GM19099 (cell line): ENCODE results near the gene MTUS2.

Source experiments
- POLR2A ChIP-seq: IDR thresholded peaks from 3 replicates; pipeline ENCODE4 v1.6.1; 2011; ENCODE audit warnings: low read depth; ENCODE audit not compliant: insufficient read length; ENCODE audit errors: extremely low read depth

MTUS2 gene

DNA sequence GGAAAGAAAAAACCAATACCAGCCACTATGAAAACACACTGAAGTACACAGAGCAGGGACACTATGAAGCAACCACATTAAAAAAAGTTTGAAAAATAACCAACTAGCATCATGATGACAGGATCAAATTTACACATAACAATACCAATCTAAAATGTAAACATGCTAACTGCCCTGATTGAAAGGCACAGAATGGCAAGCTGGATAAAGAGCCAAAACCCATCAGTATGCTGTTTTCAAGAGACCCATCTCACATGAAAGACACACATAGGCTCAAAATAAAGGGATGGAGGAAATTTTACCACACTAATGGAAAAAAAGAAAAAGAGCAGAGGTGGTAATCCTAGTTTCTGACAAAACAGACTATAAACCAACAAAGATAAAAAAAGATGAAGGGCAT, 484.0 kb downstream of the MTUS2 start:
- no peak for TF ChIP-seq POLR2A

DNA sequence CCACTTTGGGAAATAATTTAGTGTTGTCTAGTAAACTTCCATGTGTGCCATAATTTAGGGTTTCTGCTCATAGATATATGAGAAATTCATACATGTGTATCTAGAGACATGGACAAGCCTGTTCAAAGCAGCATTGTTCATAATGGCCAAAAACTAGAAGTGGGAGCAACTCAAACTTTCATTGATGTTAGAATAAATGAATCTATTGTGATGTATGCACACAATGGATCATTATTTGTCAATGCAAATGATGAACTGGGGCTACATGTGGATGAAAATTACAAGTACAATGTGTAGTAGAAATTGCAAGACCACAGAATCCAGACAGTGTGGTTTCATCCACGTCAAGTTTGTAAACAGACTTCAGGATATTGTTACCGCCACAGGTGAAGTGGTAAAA, 490.7 kb downstream of the MTUS2 start:
- TF ChIP-seq POLR2A: no peak

GRCh38 chr13:29315847-29316246, 495.7 kb downstream of the MTUS2 start:
- no peak for TF ChIP-seq POLR2A

- TF ChIP-seq POLR2A: no peak
Measured at GRCh38 chr13:29317828-29318227, 497.7 kb downstream of the MTUS2 start.

DNA sequence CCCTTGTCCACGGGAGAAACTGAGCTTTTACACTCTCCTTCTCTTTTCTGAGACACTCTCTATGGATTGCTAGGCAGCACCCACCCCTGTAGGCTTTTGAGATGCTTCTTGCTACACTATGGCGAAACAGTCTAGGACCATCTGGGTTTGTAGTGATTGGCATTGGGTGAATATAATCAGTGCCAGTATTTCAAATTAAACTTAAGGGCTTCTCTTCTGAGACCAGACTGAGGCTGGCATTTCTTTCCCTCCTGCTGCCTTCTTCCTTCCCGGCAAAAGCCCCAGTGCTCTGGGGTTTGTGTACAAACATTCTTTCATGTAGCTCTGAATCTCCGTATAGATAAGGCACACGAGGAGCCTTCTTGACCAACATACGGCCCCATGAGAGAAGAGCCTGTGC, 498.6 kb downstream of the MTUS2 start:
- no peak for TF ChIP-seq POLR2A

- no peak for TF ChIP-seq POLR2A
Measured at GRCh38 chr13:29319451-29319850, 499.3 kb downstream of the MTUS2 start.

GRCh38 chr13:29323954-29324353, 503.8 kb downstream of the MTUS2 start:
- TF ChIP-seq POLR2A: no peak

- TF ChIP-seq POLR2A: no peak
Measured at GRCh38 chr13:29324601-29325000, 504.5 kb downstream of the MTUS2 start.

DNA sequence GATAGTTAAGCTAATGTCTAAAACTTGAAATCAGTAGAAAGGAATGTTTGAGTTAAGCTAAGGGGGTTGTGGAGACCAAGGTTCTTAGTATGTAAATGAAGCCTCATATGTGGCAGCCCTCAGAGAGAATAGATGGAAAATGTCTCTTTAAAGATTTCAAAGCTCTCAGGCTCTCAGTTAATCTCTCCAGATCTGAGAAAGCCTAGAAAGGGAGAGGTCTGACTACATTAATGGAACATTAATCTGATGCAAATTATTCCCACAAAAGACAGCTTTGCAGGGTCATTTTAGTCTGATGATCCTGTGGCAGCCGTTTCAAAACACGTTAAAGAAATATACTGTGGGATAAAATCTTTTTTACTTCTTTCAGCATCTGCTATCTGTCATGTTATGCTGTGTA, 508.4 kb downstream of the MTUS2 start:
- TF ChIP-seq POLR2A: no peak

- TF ChIP-seq POLR2A: no peak
Measured at GRCh38 chr13:29336356-29336755, 516.2 kb downstream of the MTUS2 start.

- no peak for TF ChIP-seq POLR2A
Measured at GRCh38 chr13:29339386-29340272, 519.5 kb downstream of the MTUS2 start.

- no peak for TF ChIP-seq POLR2A
Measured at GRCh38 chr13:29355029-29355428, 534.9 kb downstream of the MTUS2 start.

DNA sequence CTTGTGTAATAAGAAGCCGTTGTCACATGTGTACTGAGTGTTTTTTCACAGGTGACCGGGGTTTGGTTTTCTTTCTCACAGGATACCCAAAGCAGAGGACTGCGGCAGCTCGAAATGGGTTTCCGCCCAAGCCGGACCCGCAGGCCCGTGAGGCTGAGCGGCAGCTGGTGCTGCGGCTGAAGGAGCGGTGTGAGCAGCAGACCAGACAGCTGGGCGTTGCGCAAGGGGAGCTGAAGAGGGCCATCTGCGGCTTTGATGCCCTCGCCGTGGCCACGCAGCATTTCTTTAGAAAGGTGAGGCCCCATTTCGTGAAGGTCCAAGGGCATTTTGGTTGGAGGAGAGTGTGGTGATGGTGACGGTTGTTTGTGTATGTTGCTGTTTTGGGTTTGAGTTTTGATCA, 539.0 kb downstream of the MTUS2 start:
- TF ChIP-seq POLR2A: no peak

DNA sequence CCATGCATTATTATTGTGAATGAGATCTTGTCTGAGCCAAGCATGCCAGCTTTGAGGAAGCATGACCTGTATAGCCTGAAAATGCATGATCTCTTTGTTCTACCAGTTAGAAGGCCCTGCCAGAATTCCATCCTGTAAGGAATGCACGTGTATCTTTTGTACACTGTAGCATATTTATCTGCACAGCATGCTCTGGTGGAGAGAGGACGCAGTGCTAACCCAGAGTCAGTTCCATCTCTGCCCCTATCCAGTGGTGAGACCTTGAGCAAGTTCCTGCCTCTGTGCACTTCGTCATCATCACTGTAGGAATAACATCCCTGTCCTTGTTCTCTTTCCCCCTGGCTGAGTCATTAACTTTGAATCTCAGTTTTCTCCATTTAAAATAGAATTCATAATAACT, 541.6 kb downstream of the MTUS2 start:
- TF ChIP-seq POLR2A: no peak

DNA sequence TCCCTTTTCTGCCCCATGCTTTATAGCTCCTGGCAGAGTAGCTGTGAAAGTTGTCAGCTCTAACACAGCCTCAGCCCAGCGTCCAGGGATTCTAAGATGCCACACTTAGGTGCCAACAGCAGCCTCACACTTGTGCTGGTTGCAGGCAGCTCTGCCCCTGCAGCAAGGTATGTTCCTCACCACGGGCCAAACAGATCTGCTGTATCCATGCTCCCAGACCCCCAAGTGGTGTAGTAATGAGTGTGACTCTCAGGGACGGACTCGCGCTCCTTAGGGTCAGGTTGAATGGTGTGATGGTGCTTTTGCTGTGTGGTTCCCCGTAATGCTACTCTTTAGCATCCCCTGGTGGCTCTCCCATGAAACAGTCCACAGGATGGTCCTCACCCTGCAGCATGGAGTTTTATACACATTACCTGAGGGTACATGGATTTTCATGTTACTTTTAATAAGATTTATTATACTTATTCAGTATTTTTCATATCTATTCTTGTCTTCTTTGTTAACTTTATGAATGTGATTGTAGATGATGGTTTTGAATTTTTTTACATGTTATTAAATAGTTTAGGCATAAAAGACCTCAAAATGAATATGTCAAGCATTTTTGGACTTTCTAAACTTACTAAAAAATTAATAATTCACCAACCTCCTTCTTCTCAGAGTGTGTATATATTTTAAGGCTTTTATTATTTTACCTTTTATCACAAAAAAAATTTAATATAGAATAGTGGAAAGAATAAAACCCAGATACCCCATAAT, 542.9 kb downstream of the MTUS2 start:
- no peak for TF ChIP-seq POLR2A

DNA sequence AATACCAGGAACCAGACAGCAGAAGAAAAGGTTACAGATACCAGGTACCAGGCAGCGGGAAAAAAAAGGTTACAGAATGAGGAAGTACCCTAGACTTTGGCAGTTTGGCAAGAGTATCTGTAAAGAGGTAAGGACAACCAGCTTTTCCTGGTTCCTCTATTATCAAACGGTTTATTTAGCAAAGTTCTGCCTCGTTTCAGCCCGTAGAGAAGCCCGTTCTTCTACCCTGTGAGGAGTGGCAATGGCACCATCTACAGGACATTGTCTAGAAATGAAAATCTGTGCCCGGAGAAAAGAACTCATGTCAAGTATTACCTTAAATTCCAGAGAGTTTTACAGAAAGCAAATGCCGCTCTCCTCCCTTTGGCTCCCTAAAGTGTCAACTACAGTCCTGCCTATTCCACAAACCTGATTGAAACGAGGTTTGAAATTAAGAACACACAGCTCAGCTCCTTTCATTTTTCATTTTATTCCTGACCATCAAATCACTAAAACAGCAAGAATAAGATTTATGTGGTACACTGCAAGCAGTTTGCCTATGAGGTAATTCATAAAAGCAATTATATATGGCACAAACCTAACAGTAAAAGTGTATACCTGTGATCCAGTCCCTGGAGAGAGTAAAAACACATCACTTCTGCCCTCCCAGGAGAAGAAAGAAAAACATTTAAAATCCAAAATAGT, 549.1 kb downstream of the MTUS2 start:
- no peak for TF ChIP-seq POLR2A

GRCh38 chr13:29379281-29379680, 559.1 kb downstream of the MTUS2 start:
- TF ChIP-seq POLR2A: no peak
